Measurements from ENCODE around the gene ZNF423. TPM values are rescaled to one million over a fixed set of nuclear protein-coding genes. Genes with fewer than 3 reads are reported as not detected.

Gene ZNF423
- total and polyA plus RNA-seq, 7 donors = 0.69 to 19.7 (median 3.6) TPM

GRCh38 chr16:49660626-49661025, 195.3 kb downstream of the ZNF423 start:
- H3K27me3 ChIP-seq = no peaks in the 10 kb centered on the region
- DNase-seq = no peak
- WGBS, 2 donors = 85 to 86% methylated on average over 3 of the region's 3 CpGs
- H3K4me1 ChIP-seq = peaks cover 0 to 39% (median 32%) of the 10 kb centered on the region in 4 donors
- no peaks in the 10 kb centered on the region for H3K36me3 ChIP-seq
- H3K27ac ChIP-seq = no peak overlapping the region
- no peak overlapping the region for H3K4me3 ChIP-seq
- TF ChIP-seq EP300 (IDR thresholded peaks at IDR 0.05) = no peak
- H3K9me3 ChIP-seq = no peaks in the 10 kb centered on the region
- intact Hi-C loops (cut with DNase I) = loop anchor here (5.0 kb wide), 1 partner anchor 42 kb away; no protein-coding TSS in a partner anchor

- Histone ChIP-seq H3K36me3 (no peaks in the 10 kb centered on the region), H3K4me3 (no peak overlapping the region), H3K27ac (no peak overlapping the region), H3K27me3 (no peaks in the 10 kb centered on the region), H3K4me1 (peaks cover 0 to 32% (median 27%) of the 10 kb centered on the region in 4 donors), H3K9me3 (no peaks in the 10 kb centered on the region)
- no peak for DNase-seq
- WGBS, 2 donors = 64 to 83% methylated on average over 10 of the region's 10 CpGs
- intact Hi-C loops (cut with DNase I) = no loop called here
- TF ChIP-seq POLR2AphosphoS5 (IDR thresholded peaks at IDR 0.05) (no peak), EP300 (IDR thresholded peaks at IDR 0.05) (no peak), POLR2A (IDR thresholded peaks at IDR 0.05) (no peak), CTCF (IDR thresholded peaks at IDR 0.05) (no peak)
These were observed 196.6 kb downstream of the ZNF423 start for GRCh38 chr16:49659356-49659755.

GRCh38 chr16:49658531-49658930, 197.4 kb downstream of the ZNF423 start:
- WGBS, 2 donors = 61 to 83% methylated on average over 8 of the region's 8 CpGs
- H3K27me3 ChIP-seq = no peaks in the 10 kb centered on the region
- intact Hi-C loops (cut with DNase I) = no loop called here
- no peak overlapping the region for H3K27ac ChIP-seq
- H3K4me1 ChIP-seq = peaks cover 0 to 24% (median 18%) of the 10 kb centered on the region in 4 donors
- H3K36me3 ChIP-seq = no peaks in the 10 kb centered on the region
- H3K9me3 ChIP-seq = no peaks in the 10 kb centered on the region
- H3K4me3 ChIP-seq = no peak overlapping the region
- TF ChIP-seq CTCF (IDR thresholded peaks at IDR 0.05) (no peak), POLR2AphosphoS5 (IDR thresholded peaks at IDR 0.05) (no peak)
- DNase-seq = no peak

- H3K36me3 ChIP-seq = no peaks in the 10 kb centered on the region
- H3K4me1 ChIP-seq = peaks cover 0 to 20% (median 12%) of the 10 kb centered on the region in 4 donors
- intact Hi-C loops (cut with DNase I) = no loop called here
- no peak overlapping the region for H3K27ac ChIP-seq
- TF ChIP-seq POLR2A (IDR thresholded peaks at IDR 0.05) = no peak
- H3K4me3 ChIP-seq = no peak overlapping the region
- H3K9me3 ChIP-seq = no peaks in the 10 kb centered on the region
- DNase-seq = no peak
- WGBS, 2 donors = 77 to 92% methylated on average over 11 of the region's 11 CpGs
- no peaks in the 10 kb centered on the region for H3K27me3 ChIP-seq
These were observed 198.0 kb downstream of the ZNF423 start for GRCh38 chr16:49657736-49658465.

GRCh38 chr16:49654425-49654824, 201.5 kb downstream of the ZNF423 start:
- Histone ChIP-seq H3K4me3 (no peak overlapping the region), H3K36me3 (no peaks in the 10 kb centered on the region), H3K9me3 (no peaks in the 10 kb centered on the region), H3K4me1 (peaks cover 0 to 17% (median 7%) of the 10 kb centered on the region in 4 donors), H3K27me3 (no peaks in the 10 kb centered on the region), H3K27ac (no peak overlapping the region)
- DNase-seq = no peak
- TF ChIP-seq CTCF (IDR thresholded peaks at IDR 0.05) (no peak), POLR2A (IDR thresholded peaks at IDR 0.05) (no peak), EP300 (IDR thresholded peaks at IDR 0.05) (no peak), POLR2AphosphoS5 (IDR thresholded peaks at IDR 0.05) (no peak)
- WGBS, 2 donors = 88 to 92% methylated on average over 4 of the region's 4 CpGs
- intact Hi-C loops (cut with DNase I) = no loop called here

GRCh38 chr16:49653577-49653976, 202.3 kb downstream of the ZNF423 start:
- Histone ChIP-seq H3K27ac (no peak overlapping the region), H3K9me3 (peaks cover 0 to 3% (median 0%) of the 10 kb centered on the region in 4 donors), H3K27me3 (no peaks in the 10 kb centered on the region), H3K4me1 (peaks cover 0 to 17% (median 7%) of the 10 kb centered on the region in 4 donors), H3K4me3 (no peak overlapping the region), H3K36me3 (no peaks in the 10 kb centered on the region)
- DNase-seq = no peak
- intact Hi-C loops (cut with DNase I) = no loop called here
- WGBS, 2 donors = 95 to 97% methylated on average over 1 of the region's 1 CpG
- TF ChIP-seq CTCF (IDR thresholded peaks at IDR 0.05) (no peak), EP300 (IDR thresholded peaks at IDR 0.05) (no peak), POLR2AphosphoS5 (IDR thresholded peaks at IDR 0.05) (no peak)
